Suprapubic skin (tissue), 3 donors: ENCODE measurements around the gene ACYP2.

ENCODE experiments used
- CTCF ChIP-seq, 2 donors: fragments of 200-600 bp in 1 of 2; fragments of 450-650 bp in 1 of 2; sonication (generic) in 1 of 2; IDR thresholded peaks; one replicate each; pipeline ENCODE4 v1.5.1; 2016 to 2019; ENCODE audit warnings: antibody characterized with exemption in 2 of 2, mild to moderate bottlenecking in 1 of 2, moderate library complexity in 1 of 2
- POLR2AphosphoS5 ChIP-seq, 3 donors: sonication (generic); formaldehyde crosslinking; IDR thresholded peaks; one replicate each; pipeline ENCODE4 v1.6.1; 2017; ENCODE audit warnings: antibody characterized with exemption in 3 of 3

DNA sequence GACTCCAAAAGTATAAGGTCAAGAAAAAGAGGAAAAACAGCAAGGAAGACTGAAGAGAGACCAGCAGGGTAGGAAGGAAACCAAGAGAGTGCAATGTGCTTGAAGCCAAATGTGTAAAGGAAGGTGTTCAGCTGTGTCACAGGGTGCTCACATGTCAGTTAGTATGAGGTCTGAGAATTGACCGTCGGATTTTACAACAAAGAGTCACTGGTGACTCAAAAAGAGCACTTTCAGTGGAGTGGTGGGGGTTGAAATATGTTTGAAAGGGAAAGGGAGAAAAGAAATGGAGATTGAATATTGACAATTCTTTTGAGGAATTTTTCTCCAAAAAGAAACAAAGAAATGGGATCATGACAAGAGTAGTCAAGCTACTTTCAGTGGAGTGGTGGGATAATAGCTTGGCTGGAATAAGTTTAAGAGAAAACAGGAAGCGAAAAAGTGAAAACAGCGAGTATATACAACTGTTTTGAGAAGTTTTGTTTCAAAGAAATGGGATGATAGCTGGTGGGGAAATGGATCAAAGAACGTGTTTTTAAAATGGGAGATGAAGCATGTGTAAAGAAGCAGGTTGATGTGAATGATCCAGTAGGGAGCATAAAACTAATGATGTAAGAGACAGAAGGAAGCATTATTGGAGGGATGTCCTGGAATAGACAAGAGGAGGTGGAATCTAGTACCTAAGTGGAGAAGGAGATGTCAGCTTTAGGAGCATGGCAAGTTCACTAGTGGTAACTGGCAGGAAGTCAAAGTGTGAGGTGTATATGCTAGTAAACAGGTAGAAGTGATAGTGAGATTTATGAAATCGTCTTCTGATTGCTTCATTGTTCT is 144.2 kb downstream of the ACYP2 start:
- TF ChIP-seq CTCF (IDR thresholded peaks at IDR 0.05), result no peak
- no peak for TF ChIP-seq POLR2AphosphoS5 (IDR thresholded peaks at IDR 0.05)
